Measurements from ENCODE around the gene COP1.

- TF ChIP-seq POLR2A (IDR thresholded peaks at IDR 0.05), result no peak
- no peak for TF ChIP-seq POLR2AphosphoS5 (IDR thresholded peaks at IDR 0.05)
- no peak for TF ChIP-seq CTCF (IDR thresholded peaks at IDR 0.05)
- TF ChIP-seq EP300 (IDR thresholded peaks at IDR 0.05), result no peak
Observed at GRCh38 chr1:176187001-176187400, 20.1 kb downstream of the COP1 start.
